NCI-H82 treated with DMSO at 0.1 percent for 48 hours (cell line): ENCODE data around the gene JMY.
A peak's percentile ranks its signal among the peaks of the same experiment; 100 is the strongest.

Source experiments
- DNase-seq: peaks from one replicate; lab custom pipeline; 2025; ENCODE audit not compliant: unreplicated experiment; lab: John Stamatoyannopoulos, UW

Gene JMY, protein sequence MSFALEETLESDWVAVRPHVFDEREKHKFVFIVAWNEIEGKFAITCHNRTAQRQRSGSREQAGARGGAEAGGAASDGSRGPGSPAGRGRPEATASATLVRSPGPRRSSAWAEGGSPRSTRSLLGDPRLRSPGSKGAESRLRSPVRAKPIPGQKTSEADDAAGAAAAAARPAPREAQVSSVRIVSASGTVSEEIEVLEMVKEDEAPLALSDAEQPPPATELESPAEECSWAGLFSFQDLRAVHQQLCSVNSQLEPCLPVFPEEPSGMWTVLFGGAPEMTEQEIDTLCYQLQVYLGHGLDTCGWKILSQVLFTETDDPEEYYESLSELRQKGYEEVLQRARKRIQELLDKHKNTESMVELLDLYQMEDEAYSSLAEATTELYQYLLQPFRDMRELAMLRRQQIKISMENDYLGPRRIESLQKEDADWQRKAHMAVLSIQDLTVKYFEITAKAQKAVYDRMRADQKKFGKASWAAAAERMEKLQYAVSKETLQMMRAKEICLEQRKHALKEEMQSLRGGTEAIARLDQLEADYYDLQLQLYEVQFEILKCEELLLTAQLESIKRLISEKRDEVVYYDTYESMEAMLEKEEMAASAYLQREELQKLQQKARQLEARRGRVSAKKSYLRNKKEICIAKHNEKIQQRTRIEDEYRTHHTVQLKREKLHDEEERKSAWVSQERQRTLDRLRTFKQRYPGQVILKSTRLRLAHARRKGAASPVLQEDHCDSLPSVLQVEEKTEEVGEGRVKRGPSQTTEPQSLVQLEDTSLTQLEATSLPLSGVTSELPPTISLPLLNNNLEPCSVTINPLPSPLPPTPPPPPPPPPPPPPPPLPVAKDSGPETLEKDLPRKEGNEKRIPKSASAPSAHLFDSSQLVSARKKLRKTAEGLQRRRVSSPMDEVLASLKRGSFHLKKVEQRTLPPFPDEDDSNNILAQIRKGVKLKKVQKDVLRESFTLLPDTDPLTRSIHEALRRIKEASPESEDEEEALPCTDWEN

DNA sequence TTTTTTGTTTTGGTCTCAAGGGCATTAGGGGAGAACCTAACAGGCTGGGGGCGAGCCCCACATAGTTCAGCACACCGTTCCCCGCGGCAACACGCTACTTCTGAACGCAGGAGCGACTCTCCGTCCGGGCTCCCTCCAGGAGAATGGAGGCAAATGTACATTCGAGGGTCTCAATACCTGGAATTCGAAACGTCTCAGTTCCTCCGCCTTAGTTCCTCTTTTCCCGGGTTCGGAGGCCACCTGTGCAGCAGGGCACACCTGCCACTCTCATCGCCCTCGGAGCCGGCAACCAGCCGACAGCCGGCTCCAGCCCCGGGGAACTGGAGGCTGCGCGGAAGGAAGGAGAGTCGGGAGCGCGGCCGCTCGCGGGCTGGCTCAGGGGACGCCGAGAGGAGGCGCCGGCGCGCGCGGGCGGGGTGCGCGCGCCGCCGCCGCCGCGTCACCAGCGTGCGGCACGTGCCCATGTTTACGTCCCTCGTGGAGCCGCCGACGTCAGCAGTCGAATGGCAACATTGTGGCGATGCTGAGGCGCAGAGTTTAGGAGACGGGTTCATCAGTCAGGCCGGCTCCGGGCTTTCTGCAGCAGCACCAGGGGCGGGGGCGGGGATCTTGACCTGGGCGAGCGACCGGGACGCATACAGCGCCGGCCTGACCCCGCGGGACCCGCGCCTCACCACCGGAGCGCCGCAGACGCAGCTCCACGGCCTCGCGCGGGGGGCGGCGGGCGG lies at the start of gene JMY:
JMY (plus strand) TSS at position 498 of the 728 bp plus-strand sequence. CDS start 520 bp downstream, outside the sequence.
- DNase-seq: peak; percentile 73

DNA sequence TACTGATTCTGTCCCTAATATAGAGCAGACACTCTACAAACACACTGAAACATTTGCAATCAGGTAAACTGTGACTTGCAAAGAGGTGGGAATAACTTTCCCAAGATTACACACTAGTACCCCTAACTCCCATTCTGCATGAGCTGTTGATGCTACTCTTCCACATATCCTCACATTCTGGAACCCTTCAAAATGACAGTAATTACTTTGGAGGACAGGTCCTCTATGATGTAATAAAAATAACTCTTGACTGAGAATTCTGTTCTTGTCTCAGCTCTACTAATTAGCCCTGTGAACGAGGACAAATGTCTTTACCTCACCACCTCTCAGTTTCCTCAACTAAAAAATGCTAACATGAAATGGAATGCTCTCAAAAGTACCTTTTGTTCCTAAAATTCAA lies 49.5 kb upstream of the JMY start:
- DNase-seq: no peak

GRCh38 chr5:79189439-79190234 lies 46.3 kb upstream of the JMY start:
- DNase-seq: no peak

DNA sequence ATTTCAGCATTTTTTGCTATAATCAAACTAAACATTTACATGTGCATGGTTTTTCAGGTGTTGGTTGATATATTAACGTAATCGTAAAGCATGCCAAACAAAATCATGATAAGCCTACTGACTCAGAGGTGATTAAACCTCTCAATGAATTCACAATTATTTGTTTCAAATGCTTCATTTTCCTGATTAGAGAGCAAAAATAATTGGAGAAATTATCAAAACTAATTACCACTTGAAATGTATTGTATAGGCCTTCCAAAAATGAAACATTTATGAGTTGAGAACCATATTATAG lies 45.7 kb upstream of the JMY start:
- DNase-seq: no peak

DNA sequence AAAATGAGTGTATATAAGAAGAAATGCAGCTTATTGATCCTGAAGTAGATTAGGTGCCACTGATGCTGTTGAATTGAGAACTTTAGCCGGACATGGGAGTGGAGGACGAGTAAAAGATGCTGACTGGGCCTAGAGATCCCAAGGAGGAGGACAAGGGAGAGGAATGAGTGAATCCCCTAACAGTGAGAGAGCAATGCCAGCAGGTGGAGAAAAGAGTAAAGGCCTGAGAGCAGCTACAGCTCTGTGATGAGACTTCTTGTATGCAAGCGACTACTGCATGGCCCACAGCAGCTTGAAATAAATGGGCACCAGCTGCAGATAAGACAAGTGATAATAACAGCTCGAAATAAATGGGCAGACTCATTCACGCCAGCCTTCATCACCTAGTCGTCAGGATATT lies 44.5 kb upstream of the JMY start:
- peak; percentile 17 for DNase-seq

DNA sequence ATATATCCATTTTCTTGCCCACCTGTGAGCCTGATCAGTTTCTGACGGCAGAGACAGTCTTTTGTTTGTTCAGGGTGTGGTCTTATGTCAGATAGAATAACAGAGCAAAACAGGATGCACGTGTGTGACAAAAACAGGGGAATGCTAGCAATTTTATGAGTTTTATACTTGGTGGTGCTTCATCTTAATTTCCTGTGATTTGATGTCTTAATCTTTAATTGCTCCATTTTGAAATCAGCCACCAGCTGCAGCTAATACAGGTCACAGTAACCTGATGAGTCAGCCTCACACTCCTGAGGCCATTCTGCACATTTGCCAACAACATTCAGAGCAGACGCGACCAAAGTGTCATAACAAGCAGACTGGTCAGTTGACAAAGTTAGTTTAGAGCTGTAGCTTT lies 42.3 kb upstream of the JMY start:
- no peak for DNase-seq

DNA sequence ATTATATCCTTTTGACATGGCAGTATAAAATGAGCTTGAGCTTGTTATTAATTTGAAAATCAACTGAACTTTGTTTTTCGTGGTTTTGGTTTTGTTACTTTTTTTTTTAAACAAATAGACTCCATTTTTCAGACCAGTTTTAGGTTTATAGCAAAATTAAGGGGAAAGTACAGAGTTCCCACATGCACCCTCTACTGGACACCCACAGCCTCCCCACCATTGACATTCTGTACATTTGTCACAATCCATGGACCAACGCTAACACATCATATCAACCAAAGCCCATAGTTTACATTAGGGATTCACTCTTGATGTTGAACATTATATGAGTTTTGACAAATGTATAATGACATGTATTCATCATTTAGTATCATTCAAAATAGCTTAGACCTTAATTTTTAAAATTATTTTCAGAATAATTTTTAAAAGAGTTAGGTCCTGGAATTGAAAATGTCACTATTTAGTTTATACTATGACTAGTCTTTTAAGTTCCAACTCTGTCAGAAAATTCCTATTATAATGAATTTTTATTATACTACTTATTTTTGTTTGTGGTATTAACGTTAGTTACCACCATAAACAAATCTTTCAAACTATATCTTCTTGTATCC lies 35.3 kb upstream of the JMY start:
- DNase-seq: peak; percentile 46

- DNase-seq: peak; percentile 100
These were observed 34.7 kb upstream of the JMY start for GRCh38 chr5:79201206-79201605.

DNA sequence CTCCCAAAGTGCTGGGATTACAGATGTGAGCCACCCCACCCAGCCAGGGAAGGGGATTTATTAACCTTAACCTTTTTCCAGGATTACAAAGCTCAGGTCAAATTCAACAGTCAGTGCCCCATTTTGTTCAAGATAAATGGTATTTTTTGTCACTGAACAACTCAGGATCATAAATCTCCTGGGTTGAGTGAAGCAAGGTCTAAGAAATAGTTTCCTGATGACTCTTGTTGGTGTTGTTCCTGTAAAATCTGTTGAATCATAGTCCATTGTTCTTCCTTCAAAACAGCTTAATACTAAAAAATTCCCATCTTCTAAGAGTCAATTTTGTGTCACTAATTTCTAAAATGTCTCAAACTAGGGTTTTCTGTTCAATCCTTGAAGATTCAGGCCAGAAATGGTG lies 33.9 kb upstream of the JMY start:
- no peak for DNase-seq

DNA sequence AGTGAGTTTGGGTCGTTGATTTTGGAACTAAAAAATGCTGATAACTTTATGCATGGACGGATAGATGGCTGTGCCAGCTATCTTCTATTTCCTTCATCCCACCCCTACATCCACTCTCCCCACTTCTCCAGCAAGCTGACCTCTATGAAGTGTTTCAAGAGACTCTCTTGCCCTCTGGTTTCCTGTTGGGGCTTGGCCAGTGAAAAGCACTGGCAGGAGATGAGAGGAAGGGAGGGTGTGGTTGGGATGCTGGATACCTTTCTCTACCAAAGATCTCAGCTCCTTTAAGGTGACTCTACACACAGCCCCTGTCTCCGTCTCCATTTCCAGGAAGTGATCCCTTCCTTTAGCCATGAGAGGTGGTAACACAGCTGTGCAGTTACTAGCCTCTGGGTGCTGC lies 30.0 kb upstream of the JMY start:
- DNase-seq: no peak

DNA sequence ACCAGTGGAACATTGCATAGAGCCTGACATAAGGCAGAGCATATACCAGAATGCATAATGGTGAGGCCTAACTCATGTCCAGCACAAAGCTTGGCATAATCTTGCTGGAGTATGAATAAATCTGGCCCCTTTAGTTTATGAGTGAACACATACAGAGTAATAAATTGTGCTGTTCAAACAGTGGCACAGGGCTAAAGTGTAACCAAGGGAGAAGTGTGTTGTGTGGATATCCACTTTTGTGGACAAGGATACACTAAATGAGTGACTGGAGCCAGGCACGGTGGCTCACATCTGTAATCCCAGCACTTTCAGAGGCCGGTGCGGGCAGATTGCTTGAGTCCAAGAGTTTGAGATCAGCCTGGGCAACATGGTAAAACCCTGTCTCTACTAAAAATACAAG lies 29.4 kb upstream of the JMY start:
- DNase-seq: no peak

GRCh38 chr5:79209505-79209904 lies 26.4 kb upstream of the JMY start:
- DNase-seq: no peak

- DNase-seq: no peak
These were observed 11.5 kb upstream of the JMY start for GRCh38 chr5:79224286-79224984.

- DNase-seq: no peak
These were observed 10.9 kb upstream of the JMY start for GRCh38 chr5:79225026-79225425.

DNA sequence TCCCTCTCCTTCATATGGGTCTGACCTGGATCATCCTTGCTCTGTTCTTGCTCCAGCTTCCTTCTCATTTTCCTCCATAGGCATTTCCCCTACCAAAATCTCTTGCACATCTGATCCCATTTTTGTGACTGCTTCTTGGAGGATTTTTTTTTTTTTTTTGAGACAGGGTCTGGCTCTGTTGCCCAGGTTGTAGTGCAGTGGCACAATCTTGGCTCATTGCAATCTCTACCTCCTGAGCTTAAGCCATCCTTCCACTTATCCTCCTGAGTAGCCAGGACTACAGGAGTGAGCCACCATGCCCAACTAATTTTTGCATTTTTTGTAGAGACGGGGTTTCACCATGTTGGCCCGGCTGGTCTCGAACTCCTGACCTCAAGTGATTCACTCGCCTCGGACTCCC lies 10.5 kb upstream of the JMY start:
- DNase-seq: no peak

GRCh38 chr5:79227484-79228025 lies 8.4 kb upstream of the JMY start:
- DNase-seq: no peak

DNA sequence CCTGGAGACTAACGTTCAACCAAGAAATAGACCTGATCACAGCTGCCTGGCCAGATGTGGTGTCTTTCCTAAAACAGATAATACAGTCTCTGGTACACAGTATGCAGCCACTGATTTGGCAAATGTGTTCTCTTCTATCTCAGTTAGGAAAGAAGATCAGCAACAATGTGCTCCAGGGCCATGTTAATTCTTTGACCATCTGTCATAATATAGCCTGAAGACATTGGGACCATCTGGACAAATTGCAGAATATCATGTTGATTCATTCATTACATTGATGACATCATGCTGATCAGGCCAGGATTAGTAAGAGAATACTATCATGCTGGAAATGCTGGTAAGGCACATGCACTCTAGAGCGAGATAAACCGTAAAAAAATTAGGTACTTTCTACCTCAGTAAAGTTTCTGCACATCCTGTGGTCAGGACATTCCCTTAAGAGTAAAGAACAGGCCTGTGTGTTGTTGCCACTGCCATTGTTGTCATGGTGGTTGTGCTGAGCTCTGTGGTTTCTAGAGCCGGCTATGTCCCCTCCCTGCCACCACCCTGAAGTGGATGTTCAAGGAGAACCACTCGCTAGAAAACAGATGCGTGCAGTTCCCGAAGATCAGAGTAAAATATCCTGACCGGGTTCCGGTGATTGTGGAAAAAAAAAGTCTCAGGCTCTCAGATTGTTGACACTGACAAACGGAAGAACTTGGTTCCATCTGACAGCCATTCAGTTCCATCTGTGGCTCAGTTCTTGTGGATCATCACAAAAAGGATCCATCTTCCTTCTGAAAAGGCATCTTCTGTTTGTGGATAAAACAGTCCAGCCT lies 6.4 kb upstream of the JMY start:
- peak; percentile 77 for DNase-seq

DNA sequence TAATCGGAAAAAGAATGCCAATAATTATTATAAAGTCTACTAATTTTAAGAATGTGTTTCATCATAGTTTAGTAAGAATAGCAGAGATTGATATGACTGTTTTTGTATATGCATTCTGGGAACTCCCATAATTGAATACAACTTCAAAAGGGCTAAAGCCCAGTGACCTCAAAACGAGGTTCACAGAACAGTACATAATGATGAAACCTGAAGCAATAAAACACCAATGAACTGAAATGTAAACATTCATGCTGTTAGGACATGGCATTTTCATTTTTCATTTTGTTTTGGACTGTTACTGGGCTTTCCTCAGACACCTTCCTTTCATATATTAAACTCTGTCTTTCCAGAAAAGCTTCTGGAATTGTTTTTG lies 684 bp upstream of the JMY start:
- DNase-seq: no peak
